ENCODE data around the gene MCC.

MCC gene

DNA sequence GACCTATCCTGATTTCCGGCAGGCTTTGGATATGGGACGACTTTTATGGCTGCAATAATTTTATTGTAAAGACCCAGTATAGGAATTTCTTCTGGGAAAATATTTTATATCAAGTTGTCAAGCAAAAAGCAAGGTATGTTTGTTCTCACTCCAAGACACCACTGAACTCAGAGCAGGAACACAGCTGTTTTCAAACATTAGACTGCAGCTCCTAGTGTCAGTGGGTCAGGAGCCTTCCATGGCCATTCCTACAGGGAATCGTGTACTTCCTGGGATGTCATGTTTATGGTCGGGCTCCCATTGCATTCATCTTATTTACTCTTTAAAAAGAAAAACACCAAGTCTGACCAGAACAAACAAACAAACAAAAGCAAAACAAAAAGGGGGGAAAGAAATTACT, 278.8 kb downstream of the MCC start:
- peak overlapping the region in 1 of 3 experiments; percentile 64 for H3K27ac Mint-ChIP-seq
- TF ChIP-seq, protein P1, sequence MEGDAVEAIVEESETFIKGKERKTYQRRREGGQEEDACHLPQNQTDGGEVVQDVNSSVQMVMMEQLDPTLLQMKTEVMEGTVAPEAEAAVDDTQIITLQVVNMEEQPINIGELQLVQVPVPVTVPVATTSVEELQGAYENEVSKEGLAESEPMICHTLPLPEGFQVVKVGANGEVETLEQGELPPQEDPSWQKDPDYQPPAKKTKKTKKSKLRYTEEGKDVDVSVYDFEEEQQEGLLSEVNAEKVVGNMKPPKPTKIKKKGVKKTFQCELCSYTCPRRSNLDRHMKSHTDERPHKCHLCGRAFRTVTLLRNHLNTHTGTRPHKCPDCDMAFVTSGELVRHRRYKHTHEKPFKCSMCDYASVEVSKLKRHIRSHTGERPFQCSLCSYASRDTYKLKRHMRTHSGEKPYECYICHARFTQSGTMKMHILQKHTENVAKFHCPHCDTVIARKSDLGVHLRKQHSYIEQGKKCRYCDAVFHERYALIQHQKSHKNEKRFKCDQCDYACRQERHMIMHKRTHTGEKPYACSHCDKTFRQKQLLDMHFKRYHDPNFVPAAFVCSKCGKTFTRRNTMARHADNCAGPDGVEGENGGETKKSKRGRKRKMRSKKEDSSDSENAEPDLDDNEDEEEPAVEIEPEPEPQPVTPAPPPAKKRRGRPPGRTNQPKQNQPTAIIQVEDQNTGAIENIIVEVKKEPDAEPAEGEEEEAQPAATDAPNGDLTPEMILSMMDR (IDR thresholded peaks at IDR 0.05; ENCODE audit: unreplicated experiment in 3 of 3) = no peak
- H3K27me3 Mint-ChIP-seq (ENCODE audit: low read depth) = no peaks in the 10 kb centered on the region

DNA sequence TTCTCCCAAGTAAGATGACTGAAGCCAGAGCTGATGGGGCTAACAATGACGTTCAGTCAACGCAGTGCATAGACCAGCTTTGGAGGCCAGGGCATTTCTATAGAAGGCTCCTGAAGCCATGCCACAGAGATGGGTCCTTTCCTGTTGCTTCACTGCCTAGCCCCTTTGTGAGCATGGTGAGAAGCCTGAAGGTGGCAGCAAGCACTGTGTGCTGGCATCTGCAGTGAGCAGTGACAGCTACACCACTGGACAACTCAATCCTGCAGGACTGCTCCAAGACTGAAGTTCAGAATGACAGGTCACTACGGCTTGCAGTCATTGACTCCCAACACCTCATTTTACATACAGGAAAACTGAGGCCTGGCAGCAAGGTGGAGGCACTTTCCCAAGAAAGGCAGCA, 282.4 kb downstream of the MCC start:
- TF ChIP-seq, protein P1 (IDR thresholded peaks at IDR 0.05; ENCODE audit: unreplicated experiment in 3 of 3) = no peak
- Mint-ChIP-seq H3K36me3 (ENCODE audit: low read depth) (no peaks in the 10 kb centered on the region), H3K27me3 (ENCODE audit: low read depth) (no peaks in the 10 kb centered on the region), H3K9me3 (no peaks in the 10 kb centered on the region), H3K27ac (no peak overlapping the region), H3K4me1 (peaks cover 65% of the 10 kb centered on the region), H3K4me3 (no peak overlapping the region)

More for the DNA sequence above, 278.8 kb downstream of the MCC start:
- H3K36me3 Mint-ChIP-seq (ENCODE audit: low read depth) = no peaks in the 10 kb centered on the region
- H3K9me3 Mint-ChIP-seq = no peaks in the 10 kb centered on the region
- H3K4me3 Mint-ChIP-seq = no peak overlapping the region
- H3K4me1 Mint-ChIP-seq = peaks cover 38% of the 10 kb centered on the region

DNA sequence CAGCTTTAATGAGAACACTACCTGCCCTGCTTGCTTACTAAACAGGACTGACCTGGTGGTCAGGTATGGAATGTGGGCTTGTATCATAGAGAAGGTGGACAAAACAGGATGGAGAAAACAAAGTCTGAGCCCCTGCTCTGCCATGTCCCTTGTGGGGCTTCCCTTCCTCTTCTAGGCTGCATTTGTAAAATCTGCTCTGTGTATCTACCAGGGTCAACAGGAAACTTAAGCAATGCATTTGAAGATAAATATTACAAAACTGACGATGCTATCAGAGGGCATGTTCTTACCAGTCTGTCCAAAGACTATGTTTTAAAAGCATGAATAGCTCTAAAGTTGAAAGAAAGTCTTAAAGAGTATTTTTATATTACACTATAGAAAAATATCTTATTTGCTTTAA, 282.9 kb downstream of the MCC start:
- Mint-ChIP-seq H3K27ac (peak overlapping the region in 1 of 3 experiments; percentile 3), H3K4me3 (no peak overlapping the region), H3K27me3 (ENCODE audit: low read depth) (no peaks in the 10 kb centered on the region), H3K36me3 (ENCODE audit: low read depth) (no peaks in the 10 kb centered on the region), H3K4me1 (peaks cover 65% of the 10 kb centered on the region), H3K9me3 (no peaks in the 10 kb centered on the region)
- TF ChIP-seq, protein P1 (IDR thresholded peaks at IDR 0.05; ENCODE audit: unreplicated experiment in 3 of 3) = no peak

DNA sequence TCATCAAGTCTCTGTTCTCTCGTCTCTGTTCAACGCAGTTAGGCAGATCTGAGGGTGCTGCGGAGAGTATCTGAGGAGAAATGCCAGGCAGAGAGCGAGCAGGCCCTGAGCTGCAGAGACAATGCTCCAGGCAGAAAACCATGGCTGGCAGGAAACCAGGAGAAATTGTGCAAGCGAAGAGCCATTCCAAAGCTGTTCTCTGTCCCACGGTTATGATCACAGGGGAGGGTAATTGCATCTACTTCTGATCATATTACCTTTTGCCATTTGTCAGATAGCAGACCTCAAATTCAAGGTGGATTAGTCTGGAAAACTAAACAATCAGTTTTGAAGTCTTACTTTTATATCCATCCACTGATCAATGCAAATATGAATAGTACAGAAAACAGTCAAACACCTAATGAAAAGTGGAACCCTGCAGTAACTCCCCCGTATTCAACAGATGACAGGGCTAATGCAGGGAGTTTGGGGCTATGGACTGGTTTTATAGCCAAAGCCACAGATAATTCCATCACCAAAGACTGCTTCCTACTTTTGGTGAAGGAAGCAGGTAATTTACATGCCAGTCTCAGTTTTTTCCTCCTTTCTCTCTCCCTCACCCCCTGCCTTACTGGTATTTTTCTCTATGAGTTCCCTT, 283.6 kb downstream of the MCC start:
- Mint-ChIP-seq H3K27ac (peak overlapping the region in 2 of 3 experiments; percentile 3 to 52), H3K9me3 (no peaks in the 10 kb centered on the region), H3K4me3 (no peak overlapping the region), H3K36me3 (ENCODE audit: low read depth) (no peaks in the 10 kb centered on the region), H3K27me3 (ENCODE audit: low read depth) (no peaks in the 10 kb centered on the region), H3K4me1 (peaks cover 65% of the 10 kb centered on the region)
- TF ChIP-seq, protein P1 (IDR thresholded peaks at IDR 0.05; ENCODE audit: unreplicated experiment in 3 of 3) = no peak

DNA sequence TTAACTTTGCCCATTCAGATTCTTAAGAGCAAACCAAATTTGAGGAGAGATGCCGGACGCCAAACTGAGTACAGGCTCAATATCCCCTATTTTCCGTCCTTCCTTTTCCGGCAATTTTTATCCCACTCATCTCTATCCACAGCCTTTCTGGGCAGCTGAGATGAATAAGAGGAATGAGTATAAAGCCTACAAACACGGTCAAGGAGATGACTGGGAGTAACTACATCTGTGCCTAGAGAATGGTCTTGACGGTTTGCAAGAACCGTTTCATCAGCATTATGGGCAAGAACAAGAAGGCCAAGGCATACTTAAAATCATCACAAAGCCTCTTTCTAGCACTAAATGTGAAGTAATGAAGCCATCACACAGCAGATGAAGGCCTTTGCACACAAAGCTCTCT, 284.3 kb downstream of the MCC start:
- peak overlapping the region in 2 of 3 experiments; percentile 55 to 84 for H3K27ac Mint-ChIP-seq
- peaks cover 65% of the 10 kb centered on the region for H3K4me1 Mint-ChIP-seq
- H3K4me3 Mint-ChIP-seq = no peak overlapping the region
- TF ChIP-seq, protein P1 (IDR thresholded peaks at IDR 0.05; ENCODE audit: unreplicated experiment in 3 of 3) = no peak
- no peaks in the 10 kb centered on the region for H3K36me3 Mint-ChIP-seq (ENCODE audit: low read depth)
- no peaks in the 10 kb centered on the region for H3K27me3 Mint-ChIP-seq (ENCODE audit: low read depth)
- H3K9me3 Mint-ChIP-seq = no peaks in the 10 kb centered on the region

Data from nephron (organoid).